ENCODE results near the gene CRELD1.

GRCh38 chr3:9951126-9951525 lies 17.5 kb downstream of the CRELD1 start:
- TF ChIP-seq CTCF (IDR thresholded peaks at IDR 0.05): no peak
- no peak for TF ChIP-seq POLR2A (IDR thresholded peaks at IDR 0.05)
- no peak for TF ChIP-seq POLR2AphosphoS5 (IDR thresholded peaks at IDR 0.05)
- no peak for TF ChIP-seq EP300 (IDR thresholded peaks at IDR 0.05)

Measured in gastroesophageal sphincter (tissue), 3 donors.